ENCODE measurements around the gene DCC. TPM values are rescaled to one million over a fixed set of nuclear protein-coding genes. Genes with fewer than 3 reads are reported as not detected.

The DCC gene
- total RNA-seq, 1 experiment from 2014 or later: not detected

DNA sequence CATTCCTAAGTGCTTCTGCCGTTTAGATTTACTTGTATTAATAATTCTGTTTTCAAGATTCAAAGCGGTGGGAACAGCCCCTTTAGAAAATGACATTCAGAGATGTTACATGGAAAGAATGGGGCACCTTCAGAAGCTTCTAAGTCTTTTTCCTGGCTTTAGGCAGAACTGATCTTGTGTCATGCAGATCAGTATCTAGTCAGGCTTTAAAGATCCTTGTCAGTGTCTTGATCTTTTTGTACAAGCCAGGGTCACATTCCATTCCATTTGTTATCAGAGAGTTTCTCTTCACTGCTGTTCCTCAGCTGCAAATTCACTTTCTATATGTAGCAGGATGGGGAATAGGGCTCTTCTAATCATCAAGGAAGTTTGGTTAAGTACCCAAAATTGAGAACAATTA is 275.3 kb downstream of the DCC start:
- CTCF ChIA-PET: no interaction called here
- BruUV-seq (replicated peaks): no TSS peak
- no peaks in the 10 kb centered on the region for H3K27me3 ChIP-seq (ENCODE audit: insufficient read depth, low read length)
- TF ChIP-seq JUND (IDR thresholded peaks at IDR 0.05) (no peak), CEBPB (IDR thresholded peaks at IDR 0.05; ENCODE audit: low read depth) (no peak), POLR2A (IDR thresholded peaks at IDR 0.05; ENCODE audit: borderline replicate concordance, extremely low read depth, insufficient read depth, insufficient read length) (no peak), SIN3A (IDR thresholded peaks at IDR 0.05; ENCODE audit: low read depth) (no peak), EZH2phosphoT487 (IDR thresholded peaks at IDR 0.05; ENCODE audit: borderline replicate concordance) (no peak), YY1 (IDR thresholded peaks at IDR 0.05; ENCODE audit: extremely low read depth, insufficient replicate concordance, low read depth, low read length) (no peak), ZNF274 (IDR thresholded peaks at IDR 0.05; ENCODE audit: low read depth, low read length) (no peak), POLR2AphosphoS5 (IDR thresholded peaks at IDR 0.05; ENCODE audit: low read depth, low read length) (no peak), SRF (IDR thresholded peaks at IDR 0.05; ENCODE audit: low read depth) (no peak), SP1 (IDR thresholded peaks at IDR 0.05; ENCODE audit: low read depth) (no peak), ZFX (IDR thresholded peaks at IDR 0.05) (no peak), ELF1 (IDR thresholded peaks at IDR 0.05; ENCODE audit: borderline replicate concordance, low read depth) (no peak), EZH2 (IDR thresholded peaks at IDR 0.05) (no peak), CBX3 (IDR thresholded peaks at IDR 0.05; ENCODE audit: low read depth) (no peak), TCF7L2 (IDR thresholded peaks at IDR 0.05; ENCODE audit: borderline replicate concordance, extremely low read depth, insufficient read depth, insufficient read length) (no peak), RAD21 (IDR thresholded peaks at IDR 0.05; ENCODE audit: low read depth) (no peak)
- TF ChIP-seq, protein P1, sequence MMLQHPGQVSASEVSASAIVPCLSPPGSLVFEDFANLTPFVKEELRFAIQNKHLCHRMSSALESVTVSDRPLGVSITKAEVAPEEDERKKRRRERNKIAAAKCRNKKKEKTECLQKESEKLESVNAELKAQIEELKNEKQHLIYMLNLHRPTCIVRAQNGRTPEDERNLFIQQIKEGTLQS (IDR thresholded peaks at IDR 0.05): no peak
- TF ChIP-seq, protein P2, sequence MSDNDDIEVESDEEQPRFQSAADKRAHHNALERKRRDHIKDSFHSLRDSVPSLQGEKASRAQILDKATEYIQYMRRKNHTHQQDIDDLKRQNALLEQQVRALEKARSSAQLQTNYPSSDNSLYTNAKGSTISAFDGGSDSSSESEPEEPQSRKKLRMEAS (IDR thresholded peaks at IDR 0.05): no peak
- TF ChIP-seq, protein P3, sequence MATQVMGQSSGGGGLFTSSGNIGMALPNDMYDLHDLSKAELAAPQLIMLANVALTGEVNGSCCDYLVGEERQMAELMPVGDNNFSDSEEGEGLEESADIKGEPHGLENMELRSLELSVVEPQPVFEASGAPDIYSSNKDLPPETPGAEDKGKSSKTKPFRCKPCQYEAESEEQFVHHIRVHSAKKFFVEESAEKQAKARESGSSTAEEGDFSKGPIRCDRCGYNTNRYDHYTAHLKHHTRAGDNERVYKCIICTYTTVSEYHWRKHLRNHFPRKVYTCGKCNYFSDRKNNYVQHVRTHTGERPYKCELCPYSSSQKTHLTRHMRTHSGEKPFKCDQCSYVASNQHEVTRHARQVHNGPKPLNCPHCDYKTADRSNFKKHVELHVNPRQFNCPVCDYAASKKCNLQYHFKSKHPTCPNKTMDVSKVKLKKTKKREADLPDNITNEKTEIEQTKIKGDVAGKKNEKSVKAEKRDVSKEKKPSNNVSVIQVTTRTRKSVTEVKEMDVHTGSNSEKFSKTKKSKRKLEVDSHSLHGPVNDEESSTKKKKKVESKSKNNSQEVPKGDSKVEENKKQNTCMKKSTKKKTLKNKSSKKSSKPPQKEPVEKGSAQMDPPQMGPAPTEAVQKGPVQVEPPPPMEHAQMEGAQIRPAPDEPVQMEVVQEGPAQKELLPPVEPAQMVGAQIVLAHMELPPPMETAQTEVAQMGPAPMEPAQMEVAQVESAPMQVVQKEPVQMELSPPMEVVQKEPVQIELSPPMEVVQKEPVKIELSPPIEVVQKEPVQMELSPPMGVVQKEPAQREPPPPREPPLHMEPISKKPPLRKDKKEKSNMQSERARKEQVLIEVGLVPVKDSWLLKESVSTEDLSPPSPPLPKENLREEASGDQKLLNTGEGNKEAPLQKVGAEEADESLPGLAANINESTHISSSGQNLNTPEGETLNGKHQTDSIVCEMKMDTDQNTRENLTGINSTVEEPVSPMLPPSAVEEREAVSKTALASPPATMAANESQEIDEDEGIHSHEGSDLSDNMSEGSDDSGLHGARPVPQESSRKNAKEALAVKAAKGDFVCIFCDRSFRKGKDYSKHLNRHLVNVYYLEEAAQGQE (IDR thresholded peaks at IDR 0.05; ENCODE audit: low read depth): no peak
- POLR2A ChIA-PET: no interaction called here
- no peaks in the 10 kb centered on the region for H3K9me2 ChIP-seq (ENCODE audit: insufficient read depth)
- no peaks in the 10 kb centered on the region for H4K20me1 ChIP-seq (ENCODE audit: insufficient read depth)
- H3K79me2 ChIP-seq (ENCODE audit: insufficient read depth, low read length): no peaks in the 10 kb centered on the region
- no peak overlapping the region for H3K4me3 ChIP-seq (replicated peaks in 1 of 2; ENCODE audit: low read depth in 1 of 2, low read length in 2 of 2)
- H3K9me3 ChIP-seq (ENCODE audit: control insufficient read depth in 1 of 2, insufficient read depth in 1 of 2, low read depth in 1 of 2, low read length in 2 of 2): peaks cover 6 to 19% of the 10 kb centered on the region in 2 experiments; a peak in 2 of 4 replicates
- no peak for ATAC-seq
- H3K4me1 ChIP-seq (ENCODE audit: control insufficient read depth in 1 of 2, insufficient read depth in 2 of 2, low read length in 2 of 2): no peaks in the 10 kb centered on the region
- intact Hi-C loops (cut with micrococcal nuclease): loop anchor here (10.0 kb wide), 1 partner anchor 61 kb away; no protein-coding TSS in a partner anchor
- no peak overlapping the region for H2AFZ ChIP-seq (ENCODE audit: low read depth, low read length, poor library complexity, severe bottlenecking)
- H3K36me3 ChIP-seq (ENCODE audit: control insufficient read depth in 1 of 2, insufficient read depth in 2 of 2, low read length in 2 of 2): no peaks in the 10 kb centered on the region
- H3K27ac ChIP-seq (ENCODE audit: low read depth, low read length): no peak overlapping the region
- RAD21 ChIA-PET (ENCODE audit: low non-redundant PET in 1 of 2, low total read pairs in 2 of 2, uncharacterized antibody in 2 of 2, unreplicated experiment in 2 of 2): no interaction called here
- DNase-seq (ENCODE audit: low read depth, low spot score): no peak
- H3K9ac ChIP-seq (ENCODE audit: low read length): no peak overlapping the region
- H3K4me2 ChIP-seq (ENCODE audit: low read length): no peak overlapping the region

All from HCT116 (cell line).